HG03139 (cell line): ENCODE data around the gene CSPG5.

Source experiments
- ATAC-seq: cut with Tn5 transposase; IDR thresholded peaks from one replicate; pipeline ENCODE4 v1.9.1; 2021; ENCODE audit not compliant: unreplicated experiment

The CSPG5 gene

DNA sequence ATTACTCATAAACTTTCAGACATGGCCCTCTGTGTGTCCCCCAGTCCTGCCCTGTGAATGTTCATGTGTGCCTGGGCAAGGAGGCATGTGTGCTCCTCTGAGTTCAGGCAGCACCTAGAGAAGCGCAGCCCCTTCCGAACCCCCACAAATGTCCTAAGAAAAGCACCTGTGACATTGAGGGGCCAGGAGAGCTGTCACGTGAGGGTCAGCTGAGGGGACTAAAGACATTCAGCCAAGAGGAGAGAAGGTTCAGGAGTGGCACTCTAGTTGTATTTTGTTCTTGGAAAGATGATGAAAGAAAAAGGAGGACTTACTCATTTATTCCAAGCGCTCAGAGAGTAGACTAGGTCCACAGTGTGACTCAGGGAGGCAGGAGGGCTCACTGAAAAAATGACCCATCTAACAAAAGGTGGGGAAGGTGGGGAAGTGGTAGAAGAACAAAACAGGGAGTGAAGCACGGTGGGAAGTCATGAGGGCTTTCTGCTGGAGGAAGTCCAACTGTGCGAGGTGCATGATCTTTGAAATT, 37.0 kb downstream of the CSPG5 start:
- ATAC-seq, result no peak

DNA sequence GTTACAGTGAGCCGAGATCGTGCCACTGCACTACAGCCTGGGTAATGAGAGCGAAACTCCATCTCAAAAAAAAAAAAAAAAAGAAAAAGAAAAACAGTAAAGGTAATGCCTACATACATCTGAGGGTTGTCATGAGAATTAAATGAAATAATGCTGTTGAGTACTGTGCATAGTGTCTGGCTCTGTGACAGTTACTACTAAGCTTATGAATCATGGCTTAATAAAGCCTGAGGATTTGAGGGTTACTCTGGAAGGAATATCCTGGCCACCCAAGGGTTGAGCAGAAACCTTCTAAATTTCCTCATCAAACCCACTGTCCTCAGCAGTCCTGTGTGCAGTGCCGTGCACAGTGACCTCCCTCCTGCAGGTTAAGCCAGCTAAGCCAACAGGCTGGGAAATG, 38.4 kb downstream of the CSPG5 start:
- ATAC-seq, result no peak

DNA sequence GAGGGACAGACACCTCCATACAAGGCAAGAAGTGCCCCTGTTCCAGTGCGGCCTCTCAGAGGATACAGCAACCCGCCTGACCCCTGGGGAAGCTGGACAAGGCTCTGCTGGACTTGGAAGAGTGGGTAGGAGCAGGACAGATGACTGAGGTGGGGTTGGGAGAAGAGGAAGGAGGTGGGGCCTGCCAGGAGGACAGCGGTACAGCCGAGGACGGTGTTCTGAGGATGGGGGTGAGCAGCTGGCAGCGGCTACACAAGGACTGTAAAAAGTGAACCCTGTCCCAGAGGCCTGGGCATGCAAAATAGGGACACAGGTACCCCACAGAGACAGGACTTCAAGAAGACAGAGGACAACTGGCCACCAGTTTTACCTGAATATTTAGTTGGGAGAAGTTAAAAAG, 41.7 kb downstream of the CSPG5 start:
- ATAC-seq, result no peak

- ATAC-seq, result no peak
Measured at GRCh38 chr3:47536221-47536891, 42.3 kb downstream of the CSPG5 start.

DNA sequence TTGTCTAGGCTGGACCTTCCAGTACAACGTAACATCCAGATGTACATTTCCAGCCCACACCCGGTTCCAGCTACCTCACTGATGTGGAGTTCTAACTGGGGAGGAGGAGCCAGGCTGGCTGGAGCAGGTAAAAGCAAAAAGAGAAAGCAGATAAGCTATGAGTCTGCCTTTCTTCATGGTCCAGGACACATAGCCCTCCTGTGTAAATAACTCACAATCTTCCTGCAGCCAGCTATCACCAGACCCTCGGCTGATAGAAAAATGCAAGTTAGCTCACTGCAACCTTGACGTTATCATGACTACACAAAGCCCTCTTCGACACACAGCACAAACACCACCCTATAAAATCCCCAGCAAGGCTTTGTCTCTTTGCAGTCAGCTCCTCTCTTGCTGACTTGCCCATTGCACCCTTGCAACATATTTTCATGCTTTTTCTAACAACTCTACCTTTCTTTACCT, 44.6 kb downstream of the CSPG5 start:
- ATAC-seq, result no peak

DNA sequence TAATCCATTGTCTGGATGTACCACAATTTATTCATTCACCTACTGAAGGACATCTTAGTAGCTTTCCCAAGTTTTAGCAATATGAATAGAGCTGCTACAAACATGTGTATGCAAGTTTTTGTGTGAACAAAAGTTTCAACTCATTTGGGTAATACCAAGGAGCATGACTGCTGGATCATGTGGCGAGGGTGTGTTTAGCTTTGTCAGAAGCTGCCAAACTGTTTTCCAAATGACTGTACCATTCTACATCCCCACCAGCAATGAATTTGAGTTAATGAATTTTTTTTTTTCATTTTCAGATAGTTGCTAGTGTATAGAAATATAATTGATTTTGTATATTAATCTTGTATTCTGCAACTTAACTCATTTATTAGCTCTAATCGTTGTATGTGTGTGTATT, 45.2 kb downstream of the CSPG5 start:
- no peak for ATAC-seq

GRCh38 chr3:47527952-47528725, 50.5 kb downstream of the CSPG5 start:
- ATAC-seq, result no peak

DNA sequence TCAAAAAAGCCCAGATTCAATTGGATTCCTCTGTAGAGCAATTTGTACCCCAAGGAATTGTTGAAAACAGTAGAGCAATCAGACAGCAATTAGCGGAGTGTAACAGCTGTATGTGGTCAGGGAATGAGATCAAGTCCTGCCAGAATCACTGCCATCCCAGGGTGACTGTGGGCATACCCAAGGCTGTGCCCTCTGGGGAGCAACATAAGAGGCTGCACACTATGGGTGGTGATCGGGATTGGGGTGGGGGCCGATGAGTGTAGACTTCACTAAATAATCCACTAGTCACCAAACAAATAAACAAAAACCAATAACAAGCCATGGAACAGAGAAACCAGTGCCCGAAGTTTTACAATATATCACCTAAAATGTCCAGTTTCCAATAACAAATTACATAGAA, 53.0 kb downstream of the CSPG5 start:
- ATAC-seq, result no peak

GRCh38 chr3:47523310-47524073, 55.2 kb downstream of the CSPG5 start:
- ATAC-seq, result no peak

GRCh38 chr3:47522082-47522987, 56.3 kb downstream of the CSPG5 start:
- no peak for ATAC-seq

GRCh38 chr3:47520756-47521155, 57.9 kb downstream of the CSPG5 start:
- no peak for ATAC-seq

DNA sequence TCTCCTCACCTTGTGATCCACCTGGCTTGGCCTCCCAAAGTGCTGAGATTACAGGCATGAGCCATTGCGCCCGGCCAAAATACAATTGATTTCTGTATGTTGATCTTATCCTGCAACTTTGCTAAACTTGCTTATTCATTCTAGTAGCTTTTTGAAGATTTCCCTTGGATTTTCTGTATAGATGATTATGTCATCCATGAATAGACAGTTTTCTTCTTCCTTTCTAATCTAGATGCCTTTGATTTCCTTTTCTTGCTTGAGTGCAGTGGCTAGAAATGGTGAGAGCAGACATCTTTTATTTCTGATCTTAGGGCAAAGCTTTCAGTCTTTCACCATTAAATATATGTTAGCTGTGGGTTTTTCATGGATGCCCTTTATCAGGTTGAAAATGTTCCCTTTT, 60.7 kb downstream of the CSPG5 start:
- ATAC-seq, result no peak

GRCh38 chr3:47515864-47516319, 62.8 kb downstream of the CSPG5 start:
- ATAC-seq, result no peak

- no peak for ATAC-seq
Measured at GRCh38 chr3:47515100-47515499, 63.6 kb downstream of the CSPG5 start.

- ATAC-seq, result peak; percentile 88
Measured at GRCh38 chr3:47513125-47513929, 65.3 kb downstream of the CSPG5 start, which contains the start of gene ELP6. ELP6 (minus strand) TSS chr3:47513712; CDS start chr3:47513590, 122 bp downstream.

- ATAC-seq, result no peak
Measured at GRCh38 chr3:47512416-47513124, 66.1 kb downstream of the CSPG5 start.
